Progenitor cell of endocrine pancreas (in vitro differentiated cells): ENCODE measurements around the gene SFRP5. TPM values are rescaled to one million over a fixed set of nuclear protein-coding genes. Genes with fewer than 3 reads are reported as not detected.
A peak's percentile ranks its signal among the peaks of the same experiment; 100 is the strongest.

Experiments
- DNase-seq: peaks from one replicate; pipeline ENCODE4 v3.0.0; 2021; ENCODE audit warnings: low spot score; ENCODE audit not compliant: unreplicated experiment
- H3K27ac Mint-ChIP-seq: 2 replicates; pipeline ENCODE4 v1.8.0; 2021; ENCODE audit warnings: mild to moderate bottlenecking, moderate library complexity, mixed read lengths
- H3K27me3 Mint-ChIP-seq: 2 replicates; pipeline ENCODE4 v1.8.0; 2021; ENCODE audit warnings: mixed read lengths
- H3K36me3 Mint-ChIP-seq: 2 replicates; pipeline ENCODE4 v1.8.0; 2022; ENCODE audit warnings: mixed read lengths; ENCODE audit not compliant: insufficient read depth
- H3K4me1 Mint-ChIP-seq: 2 replicates; pipeline ENCODE4 v1.8.0; 2021; ENCODE audit warnings: low read depth, mixed read lengths
- H3K4me3 Mint-ChIP-seq: 2 replicates; pipeline ENCODE4 v1.8.0; 2021; ENCODE audit warnings: low read depth, mild to moderate bottlenecking, moderate library complexity, mixed read lengths
- H3K9me3 Mint-ChIP-seq: 2 replicates; pipeline ENCODE4 v1.8.0; 2021; ENCODE audit warnings: low read depth, mixed read lengths
- CTCF ChIP-seq: fragments of 200-600 bp; sonication (generic); IDR thresholded peaks from one replicate; pipeline ENCODE4 v1.5.0; 2021; ENCODE audit warnings: antibody characterized with exemption, mild to moderate bottlenecking; ENCODE audit not compliant: unreplicated experiment
- total RNA-seq: library from RNA; stranded (reverse); gene quantifications from 2 replicates; pipeline ENCODE4 v1.2.1, GENCODE V29; 2021

The SFRP5 gene
- total RNA-seq, 1 donor from 2014 or later: 81.0 TPM

GRCh38 chr10:97718659-97719142 is 53.1 kb downstream of the SFRP5 start:
- no peak overlapping the region for H3K27ac Mint-ChIP-seq

DNA sequence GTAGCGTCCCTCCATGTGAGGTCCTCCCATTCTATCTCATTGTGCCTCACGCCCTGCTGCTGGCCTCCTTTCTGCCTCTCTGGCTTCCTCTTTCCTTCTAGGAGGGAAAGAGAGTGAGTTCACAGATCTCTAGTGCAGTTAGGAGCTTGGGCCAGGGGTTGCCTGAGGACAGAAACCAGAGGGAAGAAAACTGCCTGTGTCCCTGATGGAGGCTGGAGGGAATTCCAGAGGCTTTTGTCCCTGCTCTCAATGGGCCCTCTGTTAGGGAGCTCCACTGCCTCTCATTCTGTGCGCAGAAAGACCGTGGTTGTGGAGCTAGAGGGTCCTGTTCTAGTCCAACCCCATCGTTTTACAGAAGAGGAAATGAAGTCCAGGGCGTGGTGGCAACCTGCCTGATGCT is 53.6 kb downstream of the SFRP5 start:
- Mint-ChIP-seq H3K4me3 (no peak overlapping the region), H3K36me3 (peaks cover 2% of the 10 kb centered on the region), H3K27me3 (peaks cover 21% of the 10 kb centered on the region), H3K9me3 (no peaks in the 10 kb centered on the region), H3K4me1 (peaks cover 8% of the 10 kb centered on the region), H3K27ac (peak overlapping the region; percentile 67)
- TF ChIP-seq CTCF: no peak
- no peak for DNase-seq

More at GRCh38 chr10:97718659-97719142, 53.1 kb downstream of the SFRP5 start:
- no peak for DNase-seq
- Mint-ChIP-seq H3K36me3 (peaks cover 2% of the 10 kb centered on the region), H3K9me3 (no peaks in the 10 kb centered on the region), H3K4me3 (no peak overlapping the region), H3K27me3 (peaks cover 21% of the 10 kb centered on the region), H3K4me1 (peaks cover 8% of the 10 kb centered on the region)
- TF ChIP-seq CTCF: no peak

DNA sequence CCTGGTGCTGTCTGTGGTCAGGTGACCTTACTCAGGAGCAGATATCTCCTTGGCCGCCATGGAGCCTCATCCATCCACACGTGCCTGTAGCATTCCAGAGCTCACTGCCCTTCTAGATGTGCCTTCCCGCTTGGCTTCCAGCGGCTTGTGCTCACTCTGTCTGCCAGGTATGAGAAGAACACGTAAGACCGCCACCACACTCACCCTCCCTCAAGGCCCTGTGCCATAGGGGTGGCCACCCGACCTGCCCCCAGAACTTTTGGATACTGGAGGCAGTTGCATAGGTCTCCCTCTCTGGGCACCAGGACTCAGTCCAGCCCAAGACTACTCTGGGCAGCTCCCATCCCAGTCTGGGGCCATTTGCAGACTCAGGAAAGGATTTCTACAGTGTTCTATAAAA is 54.2 kb downstream of the SFRP5 start:
- no peak overlapping the region for H3K27ac Mint-ChIP-seq
- H3K4me1 Mint-ChIP-seq: peaks cover 11% of the 10 kb centered on the region
- H3K27me3 Mint-ChIP-seq: peaks cover 26% of the 10 kb centered on the region
- H3K4me3 Mint-ChIP-seq: no peak overlapping the region
- no peak for TF ChIP-seq CTCF
- H3K9me3 Mint-ChIP-seq: no peaks in the 10 kb centered on the region
- peaks cover 2% of the 10 kb centered on the region for H3K36me3 Mint-ChIP-seq
- no peak for DNase-seq

Other genes with a start within 250 kb of the SFRP5 start
- gene ANKRD2, start 199.2 kb downstream of the SFRP5 start, total RNA-seq: not detected in 2 replicates
- gene HOGA1, start 187.6 kb downstream of the SFRP5 start, total RNA-seq: 10.5 and 11.9 TPM in 2 replicates
- 0.91 and 0.96 TPM in 2 replicates for gene C10orf62, start 182.3 kb downstream of the SFRP5 start, total RNA-seq
- gene MORN4, start 138.5 kb downstream of the SFRP5 start, total RNA-seq: 21.1 and 24.3 TPM in 2 replicates
- gene PI4K2A, start 131.3 kb downstream of the SFRP5 start, total RNA-seq: 18.0 and 18.9 TPM in 2 replicates
- 4.3 TPM in 2 replicates for gene AVPI1, start 84.8 kb downstream of the SFRP5 start, total RNA-seq
- 14.3 and 14.7 TPM in 2 replicates for gene MARVELD1, start 58.3 kb downstream of the SFRP5 start, total RNA-seq
- 43.4 and 44.2 TPM in 2 replicates for gene ZFYVE27, start 34.9 kb downstream of the SFRP5 start, total RNA-seq
- gene GOLGA7B, start 77.8 kb upstream of the SFRP5 start, total RNA-seq: 1.1 and 1.4 TPM in 2 replicates